ENCODE data around the gene TBXAS1.

- TF ChIP-seq CTCF (conservative IDR thresholded peaks at IDR 0.05), result no peak
- TF ChIP-seq EZH2 (IDR thresholded peaks at IDR 0.05; ENCODE audit: low read depth), result no peak
These were observed 112.4 kb downstream of the TBXAS1 start for GRCh38 chr7:139941421-139941820.
